ENCODE data around the gene TRIM37.

TRIM37 gene

GRCh38 chr17:58985971-58986370, 120.7 kb downstream of the TRIM37 start:
- Histone ChIP-seq H3K27me3 (ENCODE audit: insufficient read depth, poor library complexity, severe bottlenecking) (no peaks in the 10 kb centered on the region), H3K4me3 (replicated peaks; ENCODE audit: insufficient read depth, low read length) (no peak overlapping the region), H3K27ac (replicated peaks) (peak overlapping the region; percentile 31; the same call in 1 of the 2 replicates)
- no peak for DNase-seq (ENCODE audit: low read depth in 1 of 2, low spot score in 1 of 2)
- TF ChIP-seq CTCF (IDR thresholded peaks at IDR 0.05; ENCODE audit: insufficient read depth, low read length) (no peak), POLR2AphosphoS5 (IDR thresholded peaks at IDR 0.05; ENCODE audit: low read depth) (no peak), GABPA (IDR thresholded peaks at IDR 0.05; ENCODE audit: low read depth) (no peak), SPI1 (IDR thresholded peaks at IDR 0.05; ENCODE audit: borderline replicate concordance, low read depth) (no peak), REST (IDR thresholded peaks at IDR 0.05; ENCODE audit: insufficient replicate concordance, low read depth) (no peak)

- Histone ChIP-seq H3K27me3 (ENCODE audit: insufficient read depth, poor library complexity, severe bottlenecking) (no peaks in the 10 kb centered on the region), H3K27ac (replicated peaks) (peak overlapping the region; percentile 31), H3K4me3 (replicated peaks; ENCODE audit: insufficient read depth, low read length) (no peak overlapping the region)
- TF ChIP-seq CTCF (IDR thresholded peaks at IDR 0.05; ENCODE audit: insufficient read depth, low read length) (no peak), SPI1 (IDR thresholded peaks at IDR 0.05; ENCODE audit: borderline replicate concordance, low read depth) (peak; percentile 80)
- DNase-seq (ENCODE audit: low read depth in 1 of 2, low spot score in 1 of 2): peak; percentile 46 to 56
Measured at GRCh38 chr17:58985367-58985766, 121.3 kb downstream of the TRIM37 start.

- DNase-seq (ENCODE audit: low read depth in 1 of 2, low spot score in 1 of 2): no peak
- H3K27me3 ChIP-seq (ENCODE audit: insufficient read depth, poor library complexity, severe bottlenecking): no peaks in the 10 kb centered on the region
- no peak overlapping the region for H3K27ac ChIP-seq (replicated peaks)
- no peak overlapping the region for H3K4me3 ChIP-seq (replicated peaks; ENCODE audit: insufficient read depth, low read length)
- TF ChIP-seq GABPA (IDR thresholded peaks at IDR 0.05; ENCODE audit: low read depth) (no peak), CTCF (IDR thresholded peaks at IDR 0.05; ENCODE audit: insufficient read depth, low read length) (no peak), SPI1 (IDR thresholded peaks at IDR 0.05; ENCODE audit: borderline replicate concordance, low read depth) (no peak), POLR2AphosphoS5 (IDR thresholded peaks at IDR 0.05; ENCODE audit: low read depth) (no peak), REST (IDR thresholded peaks at IDR 0.05; ENCODE audit: insufficient replicate concordance, low read depth) (no peak)
Measured at GRCh38 chr17:58982626-58983025, 124.1 kb downstream of the TRIM37 start.

All from HL-60 (cell line).